Keratinocyte (primary cell): ENCODE results near the gene TSPAN17.

Experiments
- EZH2 ChIP-seq: IDR thresholded peaks from one replicate; pipeline ENCODE4 v1.6.1; 2012; ENCODE audit warnings: inconsistent platforms, mild to moderate bottlenecking, low read length, moderate library complexity
- TF ChIP-seq, protein P1 (sequence below), 3 experiments: IDR thresholded peaks in 1 of 3; conservative IDR thresholded peaks in 1 of 3; optimal IDR thresholded peaks in 1 of 3; 2 replicates in 2 of 3; 3 replicates in 1 of 3; pipeline versions ENCODE3 to v1.5.1; 2011; ENCODE audit warnings: low read length in 3 of 3, mild to moderate bottlenecking in 3 of 3, moderate library complexity in 2 of 3, control low read depth in 1 of 3, inconsistent platforms in 1 of 3; ENCODE audit not compliant: insufficient read depth in 2 of 3; ENCODE audit errors: extremely low read depth in 1 of 3

GRCh38 chr5:176675676-176676360, 28.5 kb downstream of the TSPAN17 start:
- TF ChIP-seq, protein P1, sequence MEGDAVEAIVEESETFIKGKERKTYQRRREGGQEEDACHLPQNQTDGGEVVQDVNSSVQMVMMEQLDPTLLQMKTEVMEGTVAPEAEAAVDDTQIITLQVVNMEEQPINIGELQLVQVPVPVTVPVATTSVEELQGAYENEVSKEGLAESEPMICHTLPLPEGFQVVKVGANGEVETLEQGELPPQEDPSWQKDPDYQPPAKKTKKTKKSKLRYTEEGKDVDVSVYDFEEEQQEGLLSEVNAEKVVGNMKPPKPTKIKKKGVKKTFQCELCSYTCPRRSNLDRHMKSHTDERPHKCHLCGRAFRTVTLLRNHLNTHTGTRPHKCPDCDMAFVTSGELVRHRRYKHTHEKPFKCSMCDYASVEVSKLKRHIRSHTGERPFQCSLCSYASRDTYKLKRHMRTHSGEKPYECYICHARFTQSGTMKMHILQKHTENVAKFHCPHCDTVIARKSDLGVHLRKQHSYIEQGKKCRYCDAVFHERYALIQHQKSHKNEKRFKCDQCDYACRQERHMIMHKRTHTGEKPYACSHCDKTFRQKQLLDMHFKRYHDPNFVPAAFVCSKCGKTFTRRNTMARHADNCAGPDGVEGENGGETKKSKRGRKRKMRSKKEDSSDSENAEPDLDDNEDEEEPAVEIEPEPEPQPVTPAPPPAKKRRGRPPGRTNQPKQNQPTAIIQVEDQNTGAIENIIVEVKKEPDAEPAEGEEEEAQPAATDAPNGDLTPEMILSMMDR (optimal IDR thresholded peaks at IDR 0.05 in 1 of 3, IDR thresholded peaks at IDR 0.05 in 1 of 3, conservative IDR thresholded peaks at IDR 0.05 in 1 of 3; ENCODE audit: extremely low read depth in 1 of 3, insufficient read depth in 2 of 3, low read length in 3 of 3) = peak; percentile 60 to 66 (median 65)
- no peak for TF ChIP-seq EZH2
